ENCODE results near the gene OR1D5.

Gene OR1D5

DNA sequence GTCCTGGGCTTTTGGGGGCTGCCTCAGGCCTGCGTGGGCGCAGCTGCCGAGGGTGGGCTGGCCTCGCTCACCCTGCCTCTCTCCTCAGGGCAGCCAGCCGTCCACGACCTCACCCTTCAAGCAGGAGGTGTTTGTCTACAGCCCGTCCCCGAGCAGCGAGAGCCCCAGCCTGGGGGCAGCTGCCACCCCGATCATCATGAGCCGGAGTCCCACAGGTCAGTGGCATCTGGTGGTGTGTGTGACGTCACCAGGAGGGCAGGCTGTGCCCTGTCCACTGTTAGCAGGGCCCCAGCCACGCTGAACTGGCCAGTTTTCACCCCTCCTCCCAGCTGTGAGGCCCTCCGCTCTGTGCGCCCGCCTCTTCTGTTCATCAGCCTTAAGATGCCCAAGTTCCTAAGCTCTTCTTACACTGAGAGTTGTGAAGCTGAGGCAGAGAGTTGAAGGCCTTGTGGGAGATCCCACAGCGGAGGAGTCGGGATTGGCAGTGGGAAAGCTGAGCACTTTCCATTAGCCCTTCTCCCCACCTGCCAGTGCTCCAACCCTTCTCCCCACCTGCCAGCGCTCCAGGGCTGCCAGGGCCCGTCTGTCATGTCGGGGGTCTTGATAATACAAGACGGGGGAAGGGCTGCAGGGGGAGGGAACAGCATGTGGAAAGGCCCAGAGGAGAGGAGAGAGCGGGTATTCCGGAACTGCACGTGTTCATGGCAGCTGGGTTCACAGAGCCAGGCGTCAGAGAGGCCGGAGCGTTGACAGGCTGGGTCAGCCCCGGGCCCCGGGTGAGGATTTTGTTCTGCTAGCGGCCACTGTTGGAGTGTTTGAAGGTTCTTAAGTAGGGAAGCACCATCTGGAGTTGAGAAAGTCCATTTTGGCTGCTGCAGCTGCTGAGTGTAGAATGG lies 36.3 kb downstream of the OR1D5 start:
- H3F3A ChIP-seq (ENCODE audit: insufficient read depth, low read length), result no peaks in the 10 kb centered on the region
- DNase-seq, result no peak
- H3K27me3 ChIP-seq (replicated peaks; ENCODE audit: insufficient read depth, low read length), result no peaks in the 10 kb centered on the region
- H3K27ac ChIP-seq (ENCODE audit: low read length), result no peak overlapping the region
- H3K9ac ChIP-seq (ENCODE audit: low read length), result no peak overlapping the region
- H3K4me2 ChIP-seq (ENCODE audit: low read depth, low read length), result no peak overlapping the region
- TF ChIP-seq EZH2 (optimal IDR thresholded peaks at IDR 0.05; ENCODE audit: low read depth, low read length) (no peak), EZH2phosphoT487 (IDR thresholded peaks at IDR 0.05; ENCODE audit: low read length) (no peak)
- TF ChIP-seq, protein P1, sequence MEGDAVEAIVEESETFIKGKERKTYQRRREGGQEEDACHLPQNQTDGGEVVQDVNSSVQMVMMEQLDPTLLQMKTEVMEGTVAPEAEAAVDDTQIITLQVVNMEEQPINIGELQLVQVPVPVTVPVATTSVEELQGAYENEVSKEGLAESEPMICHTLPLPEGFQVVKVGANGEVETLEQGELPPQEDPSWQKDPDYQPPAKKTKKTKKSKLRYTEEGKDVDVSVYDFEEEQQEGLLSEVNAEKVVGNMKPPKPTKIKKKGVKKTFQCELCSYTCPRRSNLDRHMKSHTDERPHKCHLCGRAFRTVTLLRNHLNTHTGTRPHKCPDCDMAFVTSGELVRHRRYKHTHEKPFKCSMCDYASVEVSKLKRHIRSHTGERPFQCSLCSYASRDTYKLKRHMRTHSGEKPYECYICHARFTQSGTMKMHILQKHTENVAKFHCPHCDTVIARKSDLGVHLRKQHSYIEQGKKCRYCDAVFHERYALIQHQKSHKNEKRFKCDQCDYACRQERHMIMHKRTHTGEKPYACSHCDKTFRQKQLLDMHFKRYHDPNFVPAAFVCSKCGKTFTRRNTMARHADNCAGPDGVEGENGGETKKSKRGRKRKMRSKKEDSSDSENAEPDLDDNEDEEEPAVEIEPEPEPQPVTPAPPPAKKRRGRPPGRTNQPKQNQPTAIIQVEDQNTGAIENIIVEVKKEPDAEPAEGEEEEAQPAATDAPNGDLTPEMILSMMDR (IDR thresholded peaks at IDR 0.05; ENCODE audit: low read length), result no peak
- H3K36me3 ChIP-seq (replicated peaks; ENCODE audit: insufficient read depth, low read length), result no peaks in the 10 kb centered on the region
- H3K9me2 ChIP-seq (replicated peaks; ENCODE audit: insufficient read depth, low read length), result no peaks in the 10 kb centered on the region
- H3K79me2 ChIP-seq (ENCODE audit: low read length), result no peaks in the 10 kb centered on the region
- H3K4me1 ChIP-seq (ENCODE audit: low read length), result no peaks in the 10 kb centered on the region
- H4K20me1 ChIP-seq (ENCODE audit: insufficient read depth, low read length), result no peaks in the 10 kb centered on the region
- H2AFZ ChIP-seq (ENCODE audit: low read length), result no peak overlapping the region
- H3K9me3 ChIP-seq (replicated peaks; ENCODE audit: insufficient read depth, low read length), result no peaks in the 10 kb centered on the region
- no peak overlapping the region for H3K4me3 ChIP-seq (ENCODE audit: low read length)

DNA sequence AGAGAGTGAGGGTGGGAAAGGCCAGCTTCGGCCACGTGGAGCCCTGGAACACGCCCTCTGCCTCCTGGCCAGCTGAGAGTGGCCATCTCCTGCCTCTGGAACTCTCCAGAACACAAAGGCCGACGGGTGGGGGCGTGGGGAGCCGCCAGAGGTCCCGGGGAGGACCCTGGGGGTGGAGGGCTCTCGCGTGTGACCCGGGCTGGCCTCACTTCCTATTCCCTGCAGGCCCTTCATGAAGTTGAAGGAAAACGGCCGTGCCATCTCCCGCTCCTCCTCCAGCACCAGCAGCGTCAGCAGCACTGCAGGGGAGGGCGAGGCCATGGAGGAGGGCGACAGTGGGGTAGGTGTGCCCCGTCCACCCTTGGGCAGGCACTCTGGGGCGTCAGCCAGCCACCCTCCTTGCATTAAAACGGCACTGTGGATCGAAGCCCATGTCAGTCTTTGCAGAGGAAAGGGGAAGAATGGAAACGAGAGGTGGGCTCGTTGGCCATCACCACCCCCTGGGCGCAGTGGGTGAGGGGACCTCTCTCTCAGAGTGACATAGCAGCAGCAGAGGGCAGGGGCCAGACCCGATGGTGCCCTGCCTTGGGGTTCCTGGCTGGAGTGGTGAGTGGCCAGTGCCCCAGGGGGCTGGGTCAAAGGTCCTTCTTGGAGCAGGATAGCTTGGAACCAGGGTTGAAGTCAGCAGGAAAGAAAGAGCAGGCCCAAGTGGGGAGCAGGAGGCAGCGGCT lies 37.1 kb downstream of the OR1D5 start:
- DNase-seq, result no peak
- Histone ChIP-seq H3K36me3 (replicated peaks; ENCODE audit: insufficient read depth, low read length) (no peaks in the 10 kb centered on the region), H3K27ac (ENCODE audit: low read length) (no peak overlapping the region), H4K20me1 (ENCODE audit: insufficient read depth, low read length) (no peaks in the 10 kb centered on the region), H3K79me2 (ENCODE audit: low read length) (no peaks in the 10 kb centered on the region), H3K4me2 (ENCODE audit: low read depth, low read length) (no peak overlapping the region), H3K27me3 (replicated peaks; ENCODE audit: insufficient read depth, low read length) (no peaks in the 10 kb centered on the region), H3K9me3 (replicated peaks; ENCODE audit: insufficient read depth, low read length) (no peaks in the 10 kb centered on the region), H3F3A (ENCODE audit: insufficient read depth, low read length) (no peaks in the 10 kb centered on the region), H3K9me2 (replicated peaks; ENCODE audit: insufficient read depth, low read length) (no peaks in the 10 kb centered on the region), H3K9ac (ENCODE audit: low read length) (no peak overlapping the region), H3K4me3 (ENCODE audit: low read length) (no peak overlapping the region), H2AFZ (ENCODE audit: low read length) (no peak overlapping the region), H3K4me1 (ENCODE audit: low read length) (no peaks in the 10 kb centered on the region)
- TF ChIP-seq EZH2phosphoT487 (IDR thresholded peaks at IDR 0.05; ENCODE audit: low read length), result no peak
- no peak for TF ChIP-seq EZH2 (optimal IDR thresholded peaks at IDR 0.05; ENCODE audit: low read depth, low read length)
- TF ChIP-seq, protein P1 (IDR thresholded peaks at IDR 0.05; ENCODE audit: low read length), result no peak

DNA sequence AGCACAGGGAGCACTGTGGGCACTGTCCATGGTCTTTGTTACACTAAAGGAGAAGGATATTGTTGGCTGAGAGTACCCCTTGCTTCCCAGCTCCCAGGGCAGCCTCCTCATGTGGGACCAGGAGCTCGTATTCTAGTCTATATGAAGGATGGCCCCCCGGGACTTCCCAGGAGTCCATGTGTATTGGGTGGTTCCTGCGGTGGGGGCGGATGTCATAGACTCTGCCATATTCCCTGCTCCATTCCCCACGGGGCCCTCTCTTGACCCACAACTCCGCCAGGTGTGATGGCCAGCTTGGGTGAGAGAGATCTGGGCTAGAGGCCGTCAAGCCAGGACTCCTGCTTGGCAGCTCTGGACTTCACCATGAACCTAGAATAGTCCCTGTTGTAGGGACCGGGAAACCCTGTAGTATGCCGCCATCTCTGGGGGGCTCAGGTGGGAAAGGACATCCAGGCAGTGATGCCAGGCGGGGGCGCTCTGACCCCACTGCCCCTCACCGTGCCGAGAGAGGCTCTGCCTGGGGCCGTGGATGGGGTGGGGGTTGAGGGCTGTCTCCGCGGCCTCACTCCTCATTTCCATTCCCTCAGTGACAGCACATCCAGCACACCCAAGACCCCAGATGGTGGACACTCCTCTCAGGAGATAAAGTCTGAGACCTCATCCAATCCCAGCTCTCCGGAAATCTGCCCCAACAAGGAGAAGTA lies 37.8 kb downstream of the OR1D5 start:
- no peak overlapping the region for H3K4me2 ChIP-seq (ENCODE audit: low read depth, low read length)

More for the DNA sequence above, 37.8 kb downstream of the OR1D5 start:
- Histone ChIP-seq H3K9me2 (replicated peaks; ENCODE audit: insufficient read depth, low read length) (no peaks in the 10 kb centered on the region), H3K27ac (ENCODE audit: low read length) (no peak overlapping the region), H3K4me1 (ENCODE audit: low read length) (no peaks in the 10 kb centered on the region), H3K36me3 (replicated peaks; ENCODE audit: insufficient read depth, low read length) (no peaks in the 10 kb centered on the region), H3K9ac (ENCODE audit: low read length) (no peak overlapping the region), H4K20me1 (ENCODE audit: insufficient read depth, low read length) (no peaks in the 10 kb centered on the region), H3K4me3 (ENCODE audit: low read length) (no peak overlapping the region), H3F3A (ENCODE audit: insufficient read depth, low read length) (no peaks in the 10 kb centered on the region), H3K27me3 (replicated peaks; ENCODE audit: insufficient read depth, low read length) (no peaks in the 10 kb centered on the region), H3K79me2 (ENCODE audit: low read length) (no peaks in the 10 kb centered on the region), H2AFZ (ENCODE audit: low read length) (no peak overlapping the region), H3K9me3 (replicated peaks; ENCODE audit: insufficient read depth, low read length) (no peaks in the 10 kb centered on the region)
- TF ChIP-seq EZH2phosphoT487 (IDR thresholded peaks at IDR 0.05; ENCODE audit: low read length) (no peak), EZH2 (optimal IDR thresholded peaks at IDR 0.05; ENCODE audit: low read depth, low read length) (no peak)
- TF ChIP-seq, protein P1 (IDR thresholded peaks at IDR 0.05; ENCODE audit: low read length), result no peak
- DNase-seq, result no peak

All from MM.1S (cell line).